ENCODE results near the gene ERAL1.
A peak's percentile ranks its signal among the peaks of the same experiment; 100 is the strongest.

ERAL1 gene

DNA sequence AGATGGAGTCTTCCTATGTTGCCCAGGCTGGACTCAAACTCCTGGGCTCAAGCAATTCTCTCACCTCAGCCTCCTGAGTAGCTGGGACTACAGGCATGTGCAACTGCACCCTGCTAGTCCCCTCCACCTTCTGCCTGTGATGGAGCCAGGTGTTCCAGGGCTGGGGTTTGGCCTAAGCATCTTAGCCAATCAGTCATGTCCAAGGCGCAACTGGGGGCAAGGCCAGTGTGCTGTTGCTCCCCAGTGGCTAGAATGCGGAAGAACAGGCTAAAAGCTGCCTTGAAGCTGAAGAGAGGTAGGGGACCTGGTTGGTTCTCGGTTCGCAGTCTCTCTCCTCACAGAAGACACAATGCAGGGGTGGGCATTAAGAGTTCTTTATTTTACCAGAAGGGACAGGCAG lies 24.2 kb downstream of the ERAL1 start:
- H3K27ac ChIP-seq (replicated peaks): no peak overlapping the region
- H3K27me3 ChIP-seq (ENCODE audit: insufficient read depth, poor library complexity, severe bottlenecking): no peaks in the 10 kb centered on the region
- peak; percentile 14; the same call in 1 of the 2 replicates for TF ChIP-seq POLR2AphosphoS5 (IDR thresholded peaks at IDR 0.05; ENCODE audit: low read depth)
- TF ChIP-seq, protein P1, sequence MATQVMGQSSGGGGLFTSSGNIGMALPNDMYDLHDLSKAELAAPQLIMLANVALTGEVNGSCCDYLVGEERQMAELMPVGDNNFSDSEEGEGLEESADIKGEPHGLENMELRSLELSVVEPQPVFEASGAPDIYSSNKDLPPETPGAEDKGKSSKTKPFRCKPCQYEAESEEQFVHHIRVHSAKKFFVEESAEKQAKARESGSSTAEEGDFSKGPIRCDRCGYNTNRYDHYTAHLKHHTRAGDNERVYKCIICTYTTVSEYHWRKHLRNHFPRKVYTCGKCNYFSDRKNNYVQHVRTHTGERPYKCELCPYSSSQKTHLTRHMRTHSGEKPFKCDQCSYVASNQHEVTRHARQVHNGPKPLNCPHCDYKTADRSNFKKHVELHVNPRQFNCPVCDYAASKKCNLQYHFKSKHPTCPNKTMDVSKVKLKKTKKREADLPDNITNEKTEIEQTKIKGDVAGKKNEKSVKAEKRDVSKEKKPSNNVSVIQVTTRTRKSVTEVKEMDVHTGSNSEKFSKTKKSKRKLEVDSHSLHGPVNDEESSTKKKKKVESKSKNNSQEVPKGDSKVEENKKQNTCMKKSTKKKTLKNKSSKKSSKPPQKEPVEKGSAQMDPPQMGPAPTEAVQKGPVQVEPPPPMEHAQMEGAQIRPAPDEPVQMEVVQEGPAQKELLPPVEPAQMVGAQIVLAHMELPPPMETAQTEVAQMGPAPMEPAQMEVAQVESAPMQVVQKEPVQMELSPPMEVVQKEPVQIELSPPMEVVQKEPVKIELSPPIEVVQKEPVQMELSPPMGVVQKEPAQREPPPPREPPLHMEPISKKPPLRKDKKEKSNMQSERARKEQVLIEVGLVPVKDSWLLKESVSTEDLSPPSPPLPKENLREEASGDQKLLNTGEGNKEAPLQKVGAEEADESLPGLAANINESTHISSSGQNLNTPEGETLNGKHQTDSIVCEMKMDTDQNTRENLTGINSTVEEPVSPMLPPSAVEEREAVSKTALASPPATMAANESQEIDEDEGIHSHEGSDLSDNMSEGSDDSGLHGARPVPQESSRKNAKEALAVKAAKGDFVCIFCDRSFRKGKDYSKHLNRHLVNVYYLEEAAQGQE (IDR thresholded peaks at IDR 0.05; ENCODE audit: insufficient replicate concordance, low read depth): no peak
- no peak for DNase-seq (ENCODE audit: low read depth in 1 of 2, low spot score in 1 of 2)
- H3K4me3 ChIP-seq (replicated peaks; ENCODE audit: insufficient read depth, low read length): no peak overlapping the region

DNA sequence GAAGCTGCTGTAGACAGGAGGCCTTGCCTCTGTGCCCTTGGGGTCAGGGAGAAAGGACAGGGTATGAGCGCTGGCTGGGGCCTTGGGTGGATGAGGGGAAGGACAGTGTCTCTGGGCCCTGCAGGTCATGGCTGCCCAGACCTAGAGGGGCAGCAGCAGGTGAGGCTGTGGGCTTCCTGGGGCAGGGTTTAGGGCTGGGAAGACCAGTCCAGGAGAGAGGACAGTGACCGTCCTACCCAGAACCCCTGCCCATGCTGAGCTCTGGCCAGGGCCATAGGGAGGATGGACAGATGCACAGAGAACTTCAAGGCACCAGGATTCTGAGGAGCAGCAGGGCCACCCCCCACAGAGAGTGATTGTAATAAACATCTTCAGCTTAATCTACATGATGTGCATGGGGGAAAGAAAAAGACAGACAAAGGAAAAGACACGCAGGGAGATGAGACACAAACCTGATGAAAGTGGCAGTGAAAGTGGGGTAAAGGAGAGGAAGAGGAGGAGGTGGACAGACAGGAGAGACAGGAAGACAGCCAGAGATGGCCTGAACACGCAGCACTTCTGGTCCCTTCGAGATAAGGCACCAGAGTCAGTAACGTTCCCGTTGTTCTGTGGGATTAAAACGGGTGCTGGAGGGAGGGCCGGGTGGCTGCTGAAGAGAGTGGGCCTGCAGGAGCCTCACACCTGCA lies 25.2 kb downstream of the ERAL1 start:
- Histone ChIP-seq H3K27ac (replicated peaks) (no peak overlapping the region), H3K4me3 (replicated peaks; ENCODE audit: insufficient read depth, low read length) (no peak overlapping the region), H3K27me3 (ENCODE audit: insufficient read depth, poor library complexity, severe bottlenecking) (no peaks in the 10 kb centered on the region)
- TF ChIP-seq CTCF (IDR thresholded peaks at IDR 0.05; ENCODE audit: insufficient read depth, low read length): no peak
- TF ChIP-seq, protein P1 (IDR thresholded peaks at IDR 0.05; ENCODE audit: insufficient replicate concordance, low read depth): no peak
- no peak for TF ChIP-seq SPI1 (IDR thresholded peaks at IDR 0.05; ENCODE audit: borderline replicate concordance, low read depth)
- no peak for TF ChIP-seq POLR2AphosphoS5 (IDR thresholded peaks at IDR 0.05; ENCODE audit: low read depth)
- TF ChIP-seq GABPA (IDR thresholded peaks at IDR 0.05; ENCODE audit: low read depth): no peak
- DNase-seq (ENCODE audit: low read depth in 1 of 2, low spot score in 1 of 2): no peak

DNA sequence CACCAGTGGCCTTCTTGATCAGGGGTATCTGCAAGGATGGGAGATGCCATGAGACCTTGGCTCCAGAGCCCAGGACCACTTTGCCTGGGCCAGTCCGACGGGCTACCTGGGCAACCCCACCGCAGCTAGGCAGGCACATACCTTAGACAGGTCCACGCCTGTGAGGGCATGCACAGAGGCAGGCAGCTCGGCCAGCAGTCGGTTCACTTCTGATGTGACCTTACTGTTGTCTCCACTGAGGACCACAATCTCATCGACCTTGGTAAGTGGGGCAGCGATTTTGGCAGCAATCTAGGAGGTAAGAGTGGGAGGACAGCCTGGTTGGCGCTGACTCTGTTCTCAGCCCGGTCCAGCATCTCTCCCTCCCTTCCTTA lies 25.7 kb downstream of the ERAL1 start:
- Histone ChIP-seq H3K27ac (replicated peaks) (no peak overlapping the region), H3K27me3 (ENCODE audit: insufficient read depth, poor library complexity, severe bottlenecking) (no peaks in the 10 kb centered on the region), H3K4me3 (replicated peaks; ENCODE audit: insufficient read depth, low read length) (no peak overlapping the region)
- DNase-seq (ENCODE audit: low read depth in 1 of 2, low spot score in 1 of 2): no peak
- TF ChIP-seq, protein P1 (IDR thresholded peaks at IDR 0.05; ENCODE audit: insufficient replicate concordance, low read depth): no peak
- TF ChIP-seq POLR2AphosphoS5 (IDR thresholded peaks at IDR 0.05; ENCODE audit: low read depth): no peak
- no peak for TF ChIP-seq SPI1 (IDR thresholded peaks at IDR 0.05; ENCODE audit: borderline replicate concordance, low read depth)
- TF ChIP-seq CTCF (IDR thresholded peaks at IDR 0.05; ENCODE audit: insufficient read depth, low read length): no peak
